ENCODE data around the gene SLC7A1.

Gene SLC7A1

DNA sequence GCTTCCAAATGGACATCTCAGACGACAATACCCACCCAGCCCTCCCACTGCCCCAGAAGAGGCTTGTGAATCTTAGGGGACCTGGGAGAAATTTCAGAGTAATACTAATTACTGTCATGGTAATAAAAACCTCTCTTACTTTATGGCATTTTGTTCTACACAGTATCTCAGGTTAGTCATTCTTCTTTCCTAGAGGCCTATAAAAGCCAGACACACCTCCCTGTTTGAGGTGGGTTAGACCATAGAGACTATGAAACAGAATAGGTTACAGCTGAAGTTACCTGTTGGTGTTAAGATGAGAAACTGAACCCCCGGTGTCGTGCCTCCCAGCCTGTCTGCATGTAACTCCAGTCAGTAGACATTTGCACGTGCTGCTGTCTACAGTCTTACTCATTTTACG is 113.9 kb downstream of the SLC7A1 start:
- no peaks in the 10 kb centered on the region for H3K36me3 ChIP-seq (ENCODE audit: control insufficient read depth, low read length)
- H3K4me3 ChIP-seq (ENCODE audit: low read length), result no peak overlapping the region
- H3K27me3 ChIP-seq (ENCODE audit: control insufficient read depth, low read length), result peaks cover 36% of the 10 kb centered on the region
- no peaks in the 10 kb centered on the region for H3F3A ChIP-seq (ENCODE audit: control insufficient read depth, insufficient read depth)
- peaks cover 7% of the 10 kb centered on the region for H3K4me1 ChIP-seq (ENCODE audit: control insufficient read depth, low read length)
- H3K27ac ChIP-seq (ENCODE audit: low read depth, low read length), result no peak overlapping the region
- no peak overlapping the region for H3K4me2 ChIP-seq (ENCODE audit: low read length)
- no peak for TF ChIP-seq EZH2phosphoT487 (IDR thresholded peaks at IDR 0.05; ENCODE audit: borderline replicate concordance, low read length)
- TF ChIP-seq CTCF (IDR thresholded peaks at IDR 0.05; ENCODE audit: low read depth, low read length, poor library complexity, severe bottlenecking), result no peak
- H3K9me2 ChIP-seq (replicated peaks; ENCODE audit: control insufficient read depth, low read length), result no peaks in the 10 kb centered on the region
- no peaks in the 10 kb centered on the region for H4K20me1 ChIP-seq (ENCODE audit: control insufficient read depth, insufficient read depth, low read depth, low read length)
- H3K79me2 ChIP-seq (ENCODE audit: control insufficient read depth, low read length), result no peaks in the 10 kb centered on the region
- H3K9me3 ChIP-seq (ENCODE audit: control insufficient read depth, insufficient read depth, low read length), result no peaks in the 10 kb centered on the region

GRCh38 chr13:29480893-29481525 is 114.5 kb downstream of the SLC7A1 start:
- no peak overlapping the region for H3K4me2 ChIP-seq (ENCODE audit: low read length)
- H3K4me1 ChIP-seq (ENCODE audit: control insufficient read depth, low read length), result peaks cover 7% of the 10 kb centered on the region
- no peak for TF ChIP-seq EZH2phosphoT487 (IDR thresholded peaks at IDR 0.05; ENCODE audit: borderline replicate concordance, low read length)
- no peak for TF ChIP-seq CTCF (IDR thresholded peaks at IDR 0.05; ENCODE audit: low read depth, low read length, poor library complexity, severe bottlenecking)
- H3K27ac ChIP-seq (ENCODE audit: low read depth, low read length), result no peak overlapping the region
- no peaks in the 10 kb centered on the region for H3F3A ChIP-seq (ENCODE audit: control insufficient read depth, insufficient read depth)
- H3K36me3 ChIP-seq (ENCODE audit: control insufficient read depth, low read length), result no peaks in the 10 kb centered on the region
- no peaks in the 10 kb centered on the region for H3K9me2 ChIP-seq (replicated peaks; ENCODE audit: control insufficient read depth, low read length)
- H3K4me3 ChIP-seq (ENCODE audit: low read length), result no peak overlapping the region
- H3K79me2 ChIP-seq (ENCODE audit: control insufficient read depth, low read length), result no peaks in the 10 kb centered on the region
- H3K27me3 ChIP-seq (ENCODE audit: control insufficient read depth, low read length), result peaks cover 30% of the 10 kb centered on the region
- no peaks in the 10 kb centered on the region for H4K20me1 ChIP-seq (ENCODE audit: control insufficient read depth, insufficient read depth, low read depth, low read length)
- no peaks in the 10 kb centered on the region for H3K9me3 ChIP-seq (ENCODE audit: control insufficient read depth, insufficient read depth, low read length)

DNA sequence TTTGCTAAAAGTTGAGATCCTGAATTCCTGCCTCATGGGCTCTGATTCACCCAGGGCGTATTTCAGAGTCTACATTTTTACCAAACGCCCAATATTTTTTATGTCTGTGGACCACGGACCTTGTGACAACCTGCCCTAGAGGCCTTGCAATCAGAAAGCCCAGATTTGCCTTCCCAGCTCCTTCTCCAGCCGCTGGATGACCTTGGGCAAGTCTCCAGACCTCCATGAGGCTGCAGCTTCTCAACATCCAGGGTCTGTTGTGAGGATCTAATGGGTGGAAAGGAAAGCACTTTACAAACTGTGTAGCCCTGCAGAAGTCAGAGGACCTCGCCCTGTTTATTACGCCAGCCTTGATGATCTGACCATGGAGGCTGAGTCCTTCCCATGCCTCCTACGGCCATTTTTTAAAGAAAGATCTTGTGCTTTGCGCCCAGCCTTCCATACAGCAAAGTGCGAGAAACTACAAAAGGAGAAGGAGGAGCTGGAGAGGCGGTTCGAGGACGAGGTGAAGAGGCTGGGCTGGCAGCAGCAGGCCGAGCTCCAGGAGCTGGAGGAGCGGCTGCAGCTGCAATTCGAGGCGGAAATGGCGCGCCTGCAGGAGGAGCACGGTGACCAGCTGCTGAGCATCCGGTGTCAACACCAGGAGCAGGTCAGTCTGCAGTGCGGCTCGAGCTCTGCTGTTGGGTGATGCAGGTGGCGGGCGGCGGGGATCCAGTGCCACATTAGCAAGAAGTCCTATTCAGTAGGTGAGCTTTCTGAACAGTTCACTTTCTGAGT is 115.6 kb downstream of the SLC7A1 start:
- no peaks in the 10 kb centered on the region for H3K79me2 ChIP-seq (ENCODE audit: control insufficient read depth, low read length)
- H3K4me1 ChIP-seq (ENCODE audit: control insufficient read depth, low read length), result peaks cover 7% of the 10 kb centered on the region
- no peak overlapping the region for H3K27ac ChIP-seq (ENCODE audit: low read depth, low read length)

More for the DNA sequence above, 115.6 kb downstream of the SLC7A1 start:
- Histone ChIP-seq H3K27me3 (ENCODE audit: control insufficient read depth, low read length) (peaks cover 26% of the 10 kb centered on the region), H3K36me3 (ENCODE audit: control insufficient read depth, low read length) (no peaks in the 10 kb centered on the region), H3K9me2 (replicated peaks; ENCODE audit: control insufficient read depth, low read length) (no peaks in the 10 kb centered on the region), H3K9me3 (ENCODE audit: control insufficient read depth, insufficient read depth, low read length) (no peaks in the 10 kb centered on the region), H3F3A (ENCODE audit: control insufficient read depth, insufficient read depth) (no peaks in the 10 kb centered on the region), H3K4me2 (ENCODE audit: low read length) (no peak overlapping the region), H3K4me3 (ENCODE audit: low read length) (no peak overlapping the region), H4K20me1 (ENCODE audit: control insufficient read depth, insufficient read depth, low read depth, low read length) (no peaks in the 10 kb centered on the region)
- TF ChIP-seq CTCF (IDR thresholded peaks at IDR 0.05; ENCODE audit: low read depth, low read length, poor library complexity, severe bottlenecking) (no peak), EZH2phosphoT487 (IDR thresholded peaks at IDR 0.05; ENCODE audit: borderline replicate concordance, low read length) (no peak)

Measured in DOHH2 (cell line).